ENCODE measurements around the gene KCNT1. TPM values are rescaled to one million over a fixed set of nuclear protein-coding genes. Genes with fewer than 3 reads are reported as not detected.

Gene KCNT1
- total RNA-seq, 1 donor from 2014 or later: not detected

- Histone ChIP-seq H3K27ac (ENCODE audit: low read depth, low read length) (no peak overlapping the region), H3K27me3 (ENCODE audit: insufficient read depth, low read length) (peaks cover 2% of the 10 kb centered on the region), H3K4me1 (ENCODE audit: insufficient read depth, low read length) (no peaks in the 10 kb centered on the region), H3K9me3 (ENCODE audit: insufficient read depth, low read depth, low read length) (no peaks in the 10 kb centered on the region), H4K20me1 (ENCODE audit: insufficient read depth, low read length) (no peaks in the 10 kb centered on the region), H3K4me3 (ENCODE audit: insufficient read depth, low read depth, low read length) (no peak overlapping the region), H3K36me3 (ENCODE audit: insufficient read depth, low read length) (no peaks in the 10 kb centered on the region), H3K79me2 (ENCODE audit: insufficient read depth, low read length) (no peaks in the 10 kb centered on the region), H3K4me2 (ENCODE audit: low read length) (no peak overlapping the region), H2AFZ (ENCODE audit: low read depth, low read length) (no peak overlapping the region), H3K9ac (ENCODE audit: low read length) (no peak overlapping the region)
- Mint-ChIP-seq H3K36me3 (ENCODE audit: low read depth, unreplicated experiment) (no peaks in the 10 kb centered on the region), H3K9me3 (ENCODE audit: unreplicated experiment) (no peaks in the 10 kb centered on the region), H3K4me3 (ENCODE audit: unreplicated experiment) (no peak overlapping the region), H3K27me3 (ENCODE audit: low read depth, unreplicated experiment) (peaks cover 39% of the 10 kb centered on the region), H3K4me1 (ENCODE audit: low read depth, unreplicated experiment) (peaks cover 1% of the 10 kb centered on the region), H3K27ac (ENCODE audit: unreplicated experiment) (no peak overlapping the region)
- FAIRE-seq (no peak), DNase-seq (ENCODE audit: low read depth) (no peak)
- TF ChIP-seq EZH2 (IDR thresholded peaks at IDR 0.05; ENCODE audit: insufficient read depth, low read length): no peak
- TF ChIP-seq, protein P1, sequence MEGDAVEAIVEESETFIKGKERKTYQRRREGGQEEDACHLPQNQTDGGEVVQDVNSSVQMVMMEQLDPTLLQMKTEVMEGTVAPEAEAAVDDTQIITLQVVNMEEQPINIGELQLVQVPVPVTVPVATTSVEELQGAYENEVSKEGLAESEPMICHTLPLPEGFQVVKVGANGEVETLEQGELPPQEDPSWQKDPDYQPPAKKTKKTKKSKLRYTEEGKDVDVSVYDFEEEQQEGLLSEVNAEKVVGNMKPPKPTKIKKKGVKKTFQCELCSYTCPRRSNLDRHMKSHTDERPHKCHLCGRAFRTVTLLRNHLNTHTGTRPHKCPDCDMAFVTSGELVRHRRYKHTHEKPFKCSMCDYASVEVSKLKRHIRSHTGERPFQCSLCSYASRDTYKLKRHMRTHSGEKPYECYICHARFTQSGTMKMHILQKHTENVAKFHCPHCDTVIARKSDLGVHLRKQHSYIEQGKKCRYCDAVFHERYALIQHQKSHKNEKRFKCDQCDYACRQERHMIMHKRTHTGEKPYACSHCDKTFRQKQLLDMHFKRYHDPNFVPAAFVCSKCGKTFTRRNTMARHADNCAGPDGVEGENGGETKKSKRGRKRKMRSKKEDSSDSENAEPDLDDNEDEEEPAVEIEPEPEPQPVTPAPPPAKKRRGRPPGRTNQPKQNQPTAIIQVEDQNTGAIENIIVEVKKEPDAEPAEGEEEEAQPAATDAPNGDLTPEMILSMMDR (IDR thresholded peaks at IDR 0.05; ENCODE audit: insufficient read depth, low read depth, low read length): no peak
Measured at GRCh38 chr9:135705376-135705775, 3.4 kb downstream of the KCNT1 start.

DNA sequence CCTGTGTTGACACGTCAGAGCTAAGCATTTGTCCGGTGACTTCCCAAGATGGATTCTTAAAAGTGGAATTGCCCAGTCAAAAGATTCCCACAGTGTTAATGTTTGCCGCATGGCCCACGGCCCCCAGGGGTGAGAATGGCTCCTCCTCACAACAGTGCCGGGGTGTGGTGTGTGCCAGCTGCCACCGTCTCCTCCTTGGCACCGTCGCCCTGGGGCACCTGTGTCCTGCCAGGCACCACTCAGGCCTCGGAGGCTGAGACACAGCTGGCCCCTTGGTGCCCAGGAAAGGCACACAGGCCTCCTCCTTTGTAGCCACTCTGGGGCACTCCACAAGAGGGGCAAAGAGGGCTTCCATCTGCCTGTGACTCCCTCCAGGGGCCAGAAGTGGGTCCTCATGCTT lies 4.3 kb downstream of the KCNT1 start:
- no peaks in the 10 kb centered on the region for H3K9me3 Mint-ChIP-seq (ENCODE audit: unreplicated experiment)

More for the DNA sequence above, 4.3 kb downstream of the KCNT1 start:
- no peaks in the 10 kb centered on the region for H3K79me2 ChIP-seq (ENCODE audit: insufficient read depth, low read length)
- Mint-ChIP-seq H3K27ac (ENCODE audit: unreplicated experiment) (no peak overlapping the region), H3K4me1 (ENCODE audit: low read depth, unreplicated experiment) (peaks cover 1% of the 10 kb centered on the region), H3K27me3 (ENCODE audit: low read depth, unreplicated experiment) (peaks cover 48% of the 10 kb centered on the region), H3K36me3 (ENCODE audit: low read depth, unreplicated experiment) (no peaks in the 10 kb centered on the region), H3K4me3 (ENCODE audit: unreplicated experiment) (no peak overlapping the region)
- H4K20me1 ChIP-seq (ENCODE audit: insufficient read depth, low read length): no peaks in the 10 kb centered on the region
- TF ChIP-seq, protein P1 (IDR thresholded peaks at IDR 0.05; ENCODE audit: insufficient read depth, low read depth, low read length): no peak
- TF ChIP-seq EZH2 (IDR thresholded peaks at IDR 0.05; ENCODE audit: insufficient read depth, low read length): no peak
- no peaks in the 10 kb centered on the region for H3K4me1 ChIP-seq (ENCODE audit: insufficient read depth, low read length)
- no peak for FAIRE-seq
- H3K27ac ChIP-seq (ENCODE audit: low read depth, low read length): no peak overlapping the region
- H3K36me3 ChIP-seq (ENCODE audit: insufficient read depth, low read length): no peaks in the 10 kb centered on the region
- no peaks in the 10 kb centered on the region for H3K9me3 ChIP-seq (ENCODE audit: insufficient read depth, low read depth, low read length)
- no peak overlapping the region for H3K4me3 ChIP-seq (ENCODE audit: insufficient read depth, low read depth, low read length)
- no peak overlapping the region for H3K9ac ChIP-seq (ENCODE audit: low read length)
- H2AFZ ChIP-seq (ENCODE audit: low read depth, low read length): no peak overlapping the region
- no peak overlapping the region for H3K4me2 ChIP-seq (ENCODE audit: low read length)
- no peak for DNase-seq (ENCODE audit: low read depth)
- peaks cover 2% of the 10 kb centered on the region for H3K27me3 ChIP-seq (ENCODE audit: insufficient read depth, low read length)
